Middle frontal gyrus (tissue), 1 donor: ENCODE measurements around the gene TMA7.
"Not testable (repeated sequence)": the region's sequence is repeated elsewhere in the genome, so short reads cannot be mapped to it uniquely, and the experiment has no call there.

ENCODE experiments used
- DNase-seq: peaks from one replicate; pipeline ENCODE4 v3.0.0-alpha.2; 2015; ENCODE audit warnings: low spot score; ENCODE audit errors: extremely low spot score

Gene TMA7

GRCh38 chr3:48439820-48440589 is at the start of gene TMA7, which contains the start of gene CCDC51:
TMA7 (plus strand) TSS chr3:48440257; CDS start chr3:48440297, 40 bp downstream.
CCDC51 (minus strand) TSS chr3:48440119; CDS start chr3:48435128, 4,991 bp downstream.
- DNase-seq: peak; percentile 98

GRCh38 chr3:48394391-48394790 is 45.7 kb upstream of the TMA7 start:
- DNase-seq: no peak

- no peak for DNase-seq
Observed at GRCh38 chr3:48395714-48396113, 44.3 kb upstream of the TMA7 start.

GRCh38 chr3:48397767-48398681 is 42.0 kb upstream of the TMA7 start:
- DNase-seq: no peak

- no peak for DNase-seq
Observed at GRCh38 chr3:48398701-48399386, 41.2 kb upstream of the TMA7 start.

GRCh38 chr3:48399387-48400172 is 40.5 kb upstream of the TMA7 start:
- no peak for DNase-seq

GRCh38 chr3:48400824-48401433 is 39.1 kb upstream of the TMA7 start:
- peak; percentile 56 for DNase-seq

- DNase-seq: not testable (repeated sequence)
Observed at GRCh38 chr3:48401434-48401901, 38.6 kb upstream of the TMA7 start.

GRCh38 chr3:48402281-48402732 is 37.8 kb upstream of the TMA7 start:
- no peak for DNase-seq

GRCh38 chr3:48402907-48403306 is 37.1 kb upstream of the TMA7 start:
- DNase-seq: no peak

- DNase-seq: no peak
Observed at GRCh38 chr3:48403533-48404439, 36.3 kb upstream of the TMA7 start.

GRCh38 chr3:48404440-48405342 is 35.4 kb upstream of the TMA7 start:
- no peak for DNase-seq

GRCh38 chr3:48405343-48405881 is 34.6 kb upstream of the TMA7 start:
- no peak for DNase-seq

GRCh38 chr3:48405971-48406370 is 34.1 kb upstream of the TMA7 start:
- DNase-seq: no peak

- DNase-seq: no peak
Observed at GRCh38 chr3:48406443-48407431, 33.3 kb upstream of the TMA7 start.

GRCh38 chr3:48407542-48408099 is 32.4 kb upstream of the TMA7 start:
- no peak for DNase-seq
